Coronary artery (tissue), 2 donors: ENCODE results near the gene NANOG.
"Not testable (repeated sequence)": the region's sequence is repeated elsewhere in the genome, so short reads cannot be mapped to it uniquely, and the experiment has no call there.

Experiments used
- DNase-seq: peaks from one replicate; pipeline ENCODE4 v3.0.0-alpha.2; 2017; ENCODE audit warnings: low spot score
- H3K27ac ChIP-seq, 2 donors: fragments of 200-600 bp; sonication (generic); one replicate each; pipeline ENCODE4 v1.5.1; 2016 to 2019
- H3K4me3 ChIP-seq: fragments of 200-600 bp; sonication (generic); 2 replicates; pipeline ENCODE4 v1.5.1; 2016; ENCODE audit warnings: mild to moderate bottlenecking, moderate library complexity
- TF ChIP-seq, protein P1 (sequence below): fragments of 200-600 bp; sonication (generic); IDR thresholded peaks from one replicate; pipeline ENCODE4 v1.5.1; 2019; ENCODE audit warnings: antibody characterized with exemption

Gene NANOG

DNA sequence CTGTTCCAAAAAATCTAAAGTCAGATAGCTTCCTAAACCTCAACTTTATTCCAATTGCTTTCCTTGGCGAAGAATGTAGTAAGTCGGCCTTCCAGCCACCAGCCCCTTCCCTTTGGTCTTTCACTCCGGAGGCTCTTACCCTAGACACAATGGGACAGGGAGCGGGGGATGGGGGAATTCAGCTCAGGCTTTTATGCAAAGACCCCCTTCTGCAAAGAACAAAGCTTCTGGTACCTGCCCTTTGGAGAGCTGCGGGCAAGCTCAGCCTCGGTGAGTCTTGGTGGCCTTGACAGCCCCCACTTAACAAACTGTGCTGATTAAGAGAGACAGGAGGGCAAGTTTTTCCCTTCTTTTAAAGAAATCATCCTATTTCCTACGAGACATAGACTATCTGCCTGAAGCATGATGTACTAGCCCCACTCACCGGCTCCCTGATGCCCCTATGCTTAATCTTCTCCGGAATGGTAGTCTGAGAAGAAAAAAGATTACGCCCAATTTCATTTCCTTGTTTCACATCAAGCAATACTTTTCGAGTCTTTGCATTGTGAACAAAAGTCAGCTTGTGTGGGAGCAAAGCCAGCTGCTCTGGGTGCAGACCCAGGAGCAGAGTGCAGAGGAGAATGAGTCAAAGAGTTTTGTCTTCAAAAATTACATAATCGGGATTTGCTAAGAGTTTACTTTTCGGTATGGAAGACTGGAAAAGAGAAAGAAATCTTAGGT lies 1.5 kb upstream of the NANOG start:
- Histone ChIP-seq H3K4me3 (no peak overlapping the region), H3K27ac (no peak overlapping the region)
- no peak for DNase-seq
- TF ChIP-seq, protein P1, sequence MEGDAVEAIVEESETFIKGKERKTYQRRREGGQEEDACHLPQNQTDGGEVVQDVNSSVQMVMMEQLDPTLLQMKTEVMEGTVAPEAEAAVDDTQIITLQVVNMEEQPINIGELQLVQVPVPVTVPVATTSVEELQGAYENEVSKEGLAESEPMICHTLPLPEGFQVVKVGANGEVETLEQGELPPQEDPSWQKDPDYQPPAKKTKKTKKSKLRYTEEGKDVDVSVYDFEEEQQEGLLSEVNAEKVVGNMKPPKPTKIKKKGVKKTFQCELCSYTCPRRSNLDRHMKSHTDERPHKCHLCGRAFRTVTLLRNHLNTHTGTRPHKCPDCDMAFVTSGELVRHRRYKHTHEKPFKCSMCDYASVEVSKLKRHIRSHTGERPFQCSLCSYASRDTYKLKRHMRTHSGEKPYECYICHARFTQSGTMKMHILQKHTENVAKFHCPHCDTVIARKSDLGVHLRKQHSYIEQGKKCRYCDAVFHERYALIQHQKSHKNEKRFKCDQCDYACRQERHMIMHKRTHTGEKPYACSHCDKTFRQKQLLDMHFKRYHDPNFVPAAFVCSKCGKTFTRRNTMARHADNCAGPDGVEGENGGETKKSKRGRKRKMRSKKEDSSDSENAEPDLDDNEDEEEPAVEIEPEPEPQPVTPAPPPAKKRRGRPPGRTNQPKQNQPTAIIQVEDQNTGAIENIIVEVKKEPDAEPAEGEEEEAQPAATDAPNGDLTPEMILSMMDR: no peak

DNA sequence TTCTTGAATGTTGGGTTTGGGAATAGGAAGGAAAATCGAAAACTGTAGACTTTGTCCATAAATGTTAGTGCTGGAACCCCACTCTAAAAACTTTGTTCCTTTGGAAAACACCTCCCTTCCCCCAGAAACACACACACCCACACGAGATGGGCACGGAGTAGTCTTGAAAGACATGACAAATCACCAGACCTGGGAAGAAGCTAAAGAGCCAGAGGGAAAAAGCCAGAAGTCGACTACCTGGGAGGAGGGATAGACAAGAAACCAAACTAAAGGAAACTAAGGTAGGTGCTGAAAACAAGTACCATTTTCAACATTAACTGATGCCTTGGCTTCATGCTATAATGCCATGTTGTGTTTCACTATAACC lies 925 bp upstream of the NANOG start:
- no peak for DNase-seq
- H3K4me3 ChIP-seq: no peak overlapping the region
- H3K27ac ChIP-seq: no peak overlapping the region
- TF ChIP-seq, protein P1: no peak

DNA sequence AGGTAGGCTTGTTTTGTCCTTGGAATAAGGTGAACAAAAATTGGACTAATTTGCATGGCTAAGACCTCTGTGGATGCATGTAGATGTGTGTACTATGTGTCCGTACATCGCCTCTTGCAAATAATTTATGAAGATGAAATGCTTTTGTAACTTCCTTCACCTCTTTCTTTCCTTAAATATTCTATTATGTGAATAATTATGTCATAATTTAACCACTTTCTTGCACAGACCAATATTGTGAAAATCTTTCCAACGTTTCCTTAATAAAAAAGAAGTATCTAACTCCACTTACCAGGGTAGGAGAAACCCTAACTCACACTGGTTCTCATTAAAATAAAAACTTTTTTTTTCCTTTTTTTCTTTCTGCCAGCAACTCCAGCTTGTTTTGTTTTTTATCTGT lies 4.0 kb downstream of the NANOG start:
- Histone ChIP-seq H3K4me3 (no peak overlapping the region), H3K27ac (no peak overlapping the region)
- no peak for DNase-seq
- TF ChIP-seq, protein P1: no peak

DNA sequence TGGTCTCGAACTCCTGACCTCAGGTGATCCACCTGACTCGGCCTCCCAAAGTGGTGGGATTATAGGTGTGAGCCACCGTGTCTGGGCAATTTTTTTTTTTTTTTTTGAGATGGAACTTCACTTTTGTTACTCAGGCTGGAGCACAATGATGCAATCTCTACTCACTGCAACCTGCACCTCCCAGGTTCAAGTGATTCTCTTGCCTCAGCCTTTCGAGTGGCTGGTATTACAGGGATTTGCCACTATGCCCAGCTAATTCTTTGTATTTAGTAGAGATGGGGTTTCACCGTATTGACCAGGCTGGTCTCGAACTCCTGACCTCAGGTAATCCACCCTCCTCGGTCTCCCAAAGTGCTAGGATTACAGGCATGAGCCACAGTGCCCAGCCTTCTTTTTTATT lies 8.1 kb downstream of the NANOG start:
- DNase-seq, H3K4me3 ChIP-seq, H3K27ac ChIP-seq: not testable (repeated sequence)

DNA sequence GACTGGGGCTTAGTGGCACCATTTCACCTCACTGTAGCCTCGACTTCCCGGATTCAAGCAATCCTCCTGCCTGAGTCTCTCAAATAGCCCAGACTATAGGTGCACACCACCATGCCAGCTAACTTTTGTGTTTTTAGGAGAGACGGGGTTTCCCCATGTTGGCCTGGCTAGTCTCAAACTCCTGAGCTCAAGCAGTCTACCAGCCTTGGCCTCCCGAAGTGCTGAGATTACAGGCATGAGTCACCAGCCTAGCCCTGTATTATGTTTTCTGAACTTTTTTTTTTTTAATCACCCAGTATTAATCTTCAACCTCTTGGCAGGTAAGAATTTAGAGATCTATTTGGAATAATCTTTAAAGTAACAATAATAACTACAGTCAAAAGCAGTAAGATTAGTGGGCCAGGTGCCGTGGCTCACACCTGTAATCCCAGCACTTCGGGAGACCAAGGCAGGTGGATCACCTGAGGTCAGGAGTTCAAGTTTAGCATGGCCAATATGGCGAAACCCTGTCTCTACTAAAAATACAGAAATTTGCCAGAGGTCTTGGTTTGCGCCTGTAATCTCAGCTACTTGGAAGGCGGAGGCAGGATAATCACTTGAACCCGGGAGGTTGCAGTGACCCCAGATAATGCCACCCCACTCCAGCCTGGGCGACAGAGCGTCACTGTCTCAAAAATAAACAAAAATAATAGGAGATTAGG lies 8.6 kb downstream of the NANOG start:
- no peak for DNase-seq
- Histone ChIP-seq H3K4me3 (no peak overlapping the region), H3K27ac (no peak overlapping the region)
- TF ChIP-seq, protein P1: no peak

DNA sequence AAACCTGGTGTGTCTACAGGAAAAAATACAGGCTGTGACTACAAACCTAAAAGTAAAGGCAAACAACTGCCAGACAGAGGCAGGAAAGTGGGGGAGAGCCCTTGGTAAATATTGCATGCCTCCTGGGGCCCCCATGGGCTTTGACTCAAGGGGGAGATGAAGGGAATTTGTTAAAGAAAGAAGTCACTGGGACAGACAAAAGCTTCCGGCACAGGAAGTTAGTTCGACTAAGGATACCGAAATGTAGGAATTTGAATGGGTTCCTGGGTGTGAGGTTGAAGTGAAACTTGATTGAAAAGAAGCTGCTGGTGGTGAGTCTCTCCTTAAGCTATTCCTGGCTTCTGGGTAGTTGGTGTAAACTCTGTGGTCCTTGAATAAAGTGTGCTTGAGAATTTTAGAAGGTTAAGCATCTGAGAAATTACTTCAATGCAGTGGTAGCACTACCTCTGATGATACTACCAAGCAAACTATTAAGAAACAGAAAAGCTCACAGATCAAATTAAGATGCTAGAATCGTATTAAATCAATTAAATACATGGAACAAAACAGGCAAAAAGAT lies 9.6 kb downstream of the NANOG start:
- not testable (repeated sequence) for H3K4me3 ChIP-seq, DNase-seq, H3K27ac ChIP-seq

DNA sequence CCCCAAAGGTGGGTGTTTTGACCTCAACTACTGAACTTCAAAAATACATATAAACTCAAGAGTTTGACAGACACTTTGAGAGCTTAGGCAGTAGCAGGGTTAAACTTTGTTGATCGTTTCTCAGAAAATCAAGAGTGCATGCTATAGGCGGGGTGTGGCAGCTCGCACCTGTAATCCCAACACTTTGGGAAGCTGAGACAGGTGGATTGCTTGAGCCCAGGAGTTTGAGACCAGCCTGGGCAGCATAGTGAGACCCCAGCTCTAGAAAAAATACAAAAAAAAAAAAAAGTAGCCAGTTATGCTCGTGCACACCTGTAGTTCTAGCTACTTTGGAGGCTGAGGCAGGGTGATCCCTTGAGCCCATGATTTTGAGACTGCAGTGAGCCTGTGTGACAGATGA lies 12.3 kb downstream of the NANOG start:
- TF ChIP-seq, protein P1: no peak
- no peak overlapping the region for H3K4me3 ChIP-seq
- no peak for DNase-seq
- H3K27ac ChIP-seq: no peak overlapping the region

DNA sequence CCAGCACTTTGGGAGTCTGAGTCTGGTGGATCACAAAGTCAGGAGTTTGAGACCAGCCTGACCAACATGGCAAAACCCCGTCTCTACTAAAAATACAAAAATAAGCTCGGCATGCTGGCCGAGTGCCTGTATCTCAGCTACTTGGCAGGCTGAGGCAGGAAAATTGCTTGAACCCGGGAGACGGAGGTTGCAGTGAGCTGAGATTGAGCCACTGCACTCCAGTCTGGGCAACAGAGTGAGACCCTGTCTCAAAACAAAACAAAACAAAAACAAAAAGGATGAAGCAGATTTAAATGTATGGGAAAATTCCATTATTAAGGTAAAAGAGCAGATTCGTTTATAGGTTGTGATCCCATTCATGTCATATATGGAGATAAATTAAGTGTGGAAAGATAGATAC lies 17.1 kb downstream of the NANOG start:
- not testable (repeated sequence) for H3K4me3 ChIP-seq, DNase-seq

More for the DNA sequence above, 17.1 kb downstream of the NANOG start:
- not testable (repeated sequence) for H3K27ac ChIP-seq
